Stimulated activated CD8-positive, alpha-beta memory T cell treated with anti-CD3 and anti-CD28 coated beads, Interleukin-4, amount 100 ng/mL, for 1 hour (primary cell): Measurements from ENCODE around the gene ADGRL1.
"Not testable (repeated sequence)": the region's sequence is repeated elsewhere in the genome, so short reads cannot be mapped to it uniquely, and the experiment has no call there.

ENCODE experiments used
- DNase-seq, 2 donors: peaks; one replicate each; pipeline ENCODE4 v3.0.0-alpha.2; 2020; ENCODE audit warnings: low read depth in 2 of 2, low spot score in 1 of 2

Gene ADGRL1

GRCh38 chr19:14218620-14219330, 12.8 kb upstream of the ADGRL1 start:
- no peak for DNase-seq

GRCh38 chr19:14217886-14218285, 11.9 kb upstream of the ADGRL1 start:
- DNase-seq = not testable (repeated sequence)

GRCh38 chr19:14214580-14214979, 8.6 kb upstream of the ADGRL1 start:
- no peak for DNase-seq

DNA sequence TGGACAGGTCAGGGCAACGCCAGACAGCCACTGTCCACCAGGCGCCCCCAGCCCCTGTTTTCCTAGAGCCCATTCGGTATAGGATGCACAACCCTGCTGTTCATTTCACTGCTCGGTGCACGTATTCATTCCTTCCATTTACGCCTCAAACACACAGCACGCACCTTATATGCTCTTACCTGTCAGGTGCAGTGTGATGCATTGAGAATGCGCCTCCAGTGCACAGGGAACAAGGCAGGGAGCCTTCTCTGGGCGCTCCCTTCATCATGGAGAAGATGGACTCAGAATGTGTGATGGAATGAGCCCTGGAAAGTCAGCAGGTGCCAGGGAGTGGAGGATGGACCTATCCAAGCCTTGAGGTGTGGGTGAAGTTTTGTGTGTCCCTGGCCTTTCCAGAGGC, 4.2 kb upstream of the ADGRL1 start:
- not testable (repeated sequence) for DNase-seq

DNA sequence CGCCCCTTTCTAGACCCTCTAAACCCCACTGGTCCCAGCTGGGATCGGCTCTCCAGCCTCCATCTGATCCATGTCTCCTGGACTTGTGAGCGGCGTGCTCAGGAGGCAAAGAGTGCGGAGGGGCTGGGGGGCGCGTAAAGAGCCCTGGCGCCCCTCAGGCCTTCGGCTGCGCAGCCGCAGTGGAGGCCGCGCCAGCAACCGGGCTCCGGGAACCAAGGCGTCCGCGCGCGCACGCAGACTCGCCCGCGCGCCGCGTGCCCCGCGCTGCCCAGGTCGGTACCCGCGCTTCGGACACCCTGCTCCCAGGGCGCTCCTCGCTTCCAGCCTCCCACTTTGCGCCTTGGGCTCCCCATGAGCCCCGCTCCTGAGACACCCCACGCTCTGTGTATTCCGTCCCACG, 3.4 kb upstream of the ADGRL1 start:
- DNase-seq = not testable (repeated sequence)

DNA sequence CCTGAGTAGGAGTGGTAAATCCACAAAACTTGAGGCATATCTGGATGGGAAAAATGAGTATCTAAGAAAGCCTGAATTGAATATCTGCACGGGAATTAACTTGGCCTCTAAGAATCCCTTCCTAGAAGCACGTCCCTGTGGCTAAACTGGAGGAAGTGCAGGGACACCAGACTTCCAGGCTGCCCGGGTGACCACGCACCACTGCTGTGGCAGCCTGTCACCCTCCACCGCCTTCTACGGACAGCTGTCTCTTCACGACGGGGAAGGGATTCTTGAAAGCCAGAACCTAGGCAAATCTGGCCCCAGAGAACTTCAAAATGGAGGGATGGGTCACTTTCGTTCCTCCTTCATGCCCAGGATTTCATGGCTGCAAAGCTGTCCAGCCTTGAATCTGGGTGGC, 2.5 kb upstream of the ADGRL1 start:
- not testable (repeated sequence) for DNase-seq

- not testable (repeated sequence) for DNase-seq
These were observed 1.8 kb upstream of the ADGRL1 start for GRCh38 chr19:14207796-14208195.

- peak; percentile 47 to 59 for DNase-seq
These were observed 1.1 kb upstream of the ADGRL1 start for GRCh38 chr19:14206737-14207726.

GRCh38 chr19:14206308-14206707, 339 bp upstream of the ADGRL1 start:
- not testable (repeated sequence) for DNase-seq

- DNase-seq = not testable (repeated sequence)
These were observed 1.1 kb downstream of the ADGRL1 start for GRCh38 chr19:14204676-14205451.

DNA sequence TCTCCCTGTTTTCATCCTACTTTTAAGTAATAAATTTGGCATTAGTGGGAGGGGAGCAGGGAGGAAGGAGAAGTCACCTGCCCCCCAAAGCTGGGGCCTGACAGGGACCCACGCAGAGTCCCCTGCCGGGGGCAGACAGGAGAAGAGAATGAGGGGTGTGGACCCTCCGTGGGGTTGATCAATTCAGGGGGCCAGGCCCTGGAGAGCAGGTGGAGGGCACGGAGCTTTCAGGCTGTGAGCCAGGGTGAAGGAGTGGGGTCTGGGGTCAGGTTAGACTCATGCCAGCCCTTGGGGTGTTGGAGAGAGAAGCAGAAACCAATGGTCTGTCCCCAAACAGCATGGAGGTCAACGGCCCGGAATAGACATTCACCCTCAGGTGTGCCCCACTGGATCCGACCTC, 1.8 kb downstream of the ADGRL1 start:
- DNase-seq = not testable (repeated sequence)

DNA sequence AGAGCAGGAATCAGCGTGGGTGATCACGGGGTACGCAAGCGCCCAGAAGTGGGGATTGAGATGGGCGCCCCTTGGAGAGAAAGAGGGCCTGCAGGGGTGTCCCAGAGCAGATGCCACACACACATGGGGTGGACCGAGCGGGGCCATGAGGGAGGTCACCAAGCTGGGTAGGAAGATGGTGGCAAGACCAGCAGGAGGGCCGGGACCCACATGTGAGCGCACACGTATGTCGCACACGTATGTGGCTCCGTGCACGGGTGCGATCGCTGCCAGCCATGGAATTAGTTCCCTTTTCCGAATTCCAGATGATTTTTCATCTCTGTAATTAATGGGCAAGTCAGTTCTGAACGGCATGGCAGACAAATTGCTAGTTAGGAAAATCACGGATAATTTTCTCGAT, 2.2 kb downstream of the ADGRL1 start:
- not testable (repeated sequence) for DNase-seq

DNA sequence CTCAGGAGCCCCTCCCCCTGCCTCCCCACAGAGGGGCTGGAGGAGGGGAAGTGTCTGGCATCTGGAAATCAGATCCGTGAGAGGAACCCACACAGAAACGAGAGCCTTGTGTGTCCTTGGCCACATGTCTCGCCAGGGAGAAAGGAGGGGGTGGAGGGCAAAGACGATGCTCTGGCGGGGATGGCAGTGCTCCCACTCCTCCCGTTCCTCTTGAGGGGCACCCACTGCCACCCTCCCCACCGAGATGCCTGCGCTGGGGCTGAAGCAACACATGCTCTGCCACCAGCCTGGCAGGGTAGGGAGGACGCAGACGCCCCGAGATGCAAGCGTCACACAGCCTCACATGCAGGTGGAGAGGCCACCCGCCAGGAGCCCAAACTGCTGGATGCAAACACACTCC, 2.8 kb downstream of the ADGRL1 start:
- no peak for DNase-seq

DNA sequence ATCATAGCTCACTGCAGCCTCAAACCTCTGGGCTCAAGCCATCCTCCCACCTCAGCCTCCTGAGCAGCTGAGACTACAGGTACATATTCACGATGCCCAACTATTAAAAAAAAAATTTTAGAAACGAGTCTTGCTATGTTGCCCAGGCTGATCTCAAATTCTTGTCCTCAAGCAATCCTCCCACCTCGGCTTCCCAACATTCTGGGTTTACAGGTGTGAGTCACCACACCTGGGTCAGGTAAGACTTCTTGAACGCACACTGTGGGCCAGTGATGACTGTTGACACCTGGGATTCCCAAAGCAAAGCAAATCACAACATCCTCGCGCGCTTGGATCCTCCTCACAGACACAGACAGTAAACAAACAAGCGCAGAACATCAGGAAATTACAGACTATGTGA, 4.5 kb downstream of the ADGRL1 start:
- not testable (repeated sequence) for DNase-seq

GRCh38 chr19:14200147-14200841, 5.7 kb downstream of the ADGRL1 start:
- DNase-seq = not testable (repeated sequence)

GRCh38 chr19:14198384-14199376, 7.3 kb downstream of the ADGRL1 start:
- no peak for DNase-seq

GRCh38 chr19:14197882-14198281, 8.1 kb downstream of the ADGRL1 start:
- no peak for DNase-seq

GRCh38 chr19:14197288-14197687, 8.7 kb downstream of the ADGRL1 start:
- DNase-seq = not testable (repeated sequence)

GRCh38 chr19:14196105-14196504, 9.9 kb downstream of the ADGRL1 start:
- DNase-seq = peak; percentile 46 to 62
